GM19467 (cell line): ENCODE results near the gene KLHL22.
"Not testable (repeated sequence)": the region's sequence is repeated elsewhere in the genome, so short reads cannot be mapped to it uniquely, and the experiment has no call there.

Source experiments
- ATAC-seq: cut with Tn5 transposase; IDR thresholded peaks from one replicate; pipeline ENCODE4 v1.9.1; 2021; ENCODE audit warnings: mild to moderate bottlenecking, moderate library complexity; ENCODE audit not compliant: unreplicated experiment

Gene KLHL22

DNA sequence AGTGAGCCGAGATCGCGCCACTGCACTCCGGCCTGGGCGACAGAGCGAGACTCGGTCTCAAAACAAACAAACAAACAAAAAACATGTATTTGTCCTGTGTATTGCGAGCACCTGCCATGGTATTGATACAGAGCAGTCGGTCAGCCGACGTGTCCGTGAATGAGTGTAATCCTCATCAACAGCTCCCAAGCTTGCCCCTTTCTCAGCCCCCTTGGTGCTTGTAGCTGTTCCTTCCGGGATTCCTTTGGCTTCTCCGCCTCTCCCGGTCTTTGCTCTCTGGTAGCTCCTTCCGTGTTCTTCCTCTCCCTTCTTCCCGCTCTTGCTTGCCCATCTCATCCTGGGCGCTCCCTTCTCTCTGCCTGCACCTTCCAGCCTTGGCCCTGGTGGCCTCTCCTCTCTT, 90.7 kb downstream of the KLHL22 start:
- ATAC-seq: no peak

GRCh38 chr22:20403779-20404140, 91.8 kb downstream of the KLHL22 start:
- no peak for ATAC-seq

GRCh38 chr22:20402960-20403778, 92.4 kb downstream of the KLHL22 start:
- no peak for ATAC-seq

- ATAC-seq: no peak
These were observed 94.1 kb downstream of the KLHL22 start for GRCh38 chr22:20401376-20402014.

DNA sequence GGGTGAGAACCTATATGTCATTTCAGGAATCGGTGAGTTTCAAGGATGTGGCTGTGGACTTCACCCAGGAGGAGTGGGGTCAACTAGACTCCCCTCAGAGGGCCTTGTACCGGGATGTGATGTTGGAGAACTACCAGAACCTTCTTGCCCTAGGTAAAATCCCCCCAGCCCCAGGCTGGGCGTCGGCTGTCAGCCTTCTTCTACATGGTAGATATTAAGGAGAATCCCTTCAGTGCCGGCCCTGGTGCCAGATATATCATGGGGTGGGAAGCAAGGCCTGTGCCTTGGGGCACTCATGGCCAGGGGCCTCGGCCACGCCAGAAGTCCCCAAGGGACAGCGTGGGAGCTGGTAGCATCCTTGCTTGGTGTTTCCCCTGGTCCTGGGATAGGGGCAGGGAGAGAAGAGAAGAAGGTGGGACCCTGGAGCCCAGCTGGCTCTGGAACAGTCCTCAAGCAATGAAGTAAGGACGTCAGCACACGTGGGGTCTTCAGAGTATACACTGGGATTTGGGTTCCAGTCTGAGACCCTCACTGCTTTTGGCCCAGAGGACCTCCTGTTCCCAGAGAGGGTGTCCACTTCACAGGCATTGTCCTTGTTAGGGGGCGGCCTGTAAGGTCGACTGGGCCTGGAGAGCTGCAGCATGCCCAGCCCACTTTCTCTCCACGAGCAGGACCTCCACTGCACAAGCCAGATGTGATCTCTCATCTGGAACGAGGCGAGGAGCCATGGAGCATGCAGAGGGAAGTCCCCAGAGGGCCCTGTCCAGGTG, 94.8 kb downstream of the KLHL22 start:
- ATAC-seq: no peak

DNA sequence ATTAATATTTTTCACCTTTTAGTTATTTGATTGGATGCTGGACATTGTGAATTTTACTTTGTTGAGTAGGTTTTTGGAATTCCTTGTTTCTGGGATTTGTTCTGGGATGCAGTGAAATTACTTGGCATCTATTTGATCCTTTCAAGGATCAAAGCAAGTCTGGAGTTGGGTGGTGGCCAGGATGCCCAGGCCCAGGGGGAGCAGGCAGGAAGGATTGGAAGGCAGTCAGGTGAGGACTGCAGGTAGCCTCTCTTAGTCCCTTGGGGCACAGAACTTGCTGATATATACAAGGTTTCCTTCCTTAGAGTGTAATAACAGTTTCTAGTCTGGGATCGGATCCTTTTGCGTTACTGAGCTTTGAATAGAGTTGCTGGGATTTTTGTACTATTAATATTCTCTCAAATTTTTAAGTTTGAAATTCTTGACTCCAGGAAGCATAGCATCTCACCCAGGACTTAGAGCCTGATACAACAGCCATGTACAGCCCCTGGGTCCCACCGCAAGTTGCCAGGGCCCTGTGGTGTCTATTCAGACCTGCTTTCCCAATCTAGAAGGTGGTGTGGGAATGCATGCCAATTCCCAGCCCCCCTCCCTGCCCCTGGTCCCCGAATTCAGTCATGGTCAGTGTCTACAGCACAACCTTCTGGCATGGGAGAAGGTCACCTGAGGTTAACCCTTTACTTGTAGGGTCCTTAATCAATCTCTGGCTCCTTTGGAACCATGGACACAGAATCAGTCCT, 95.6 kb downstream of the KLHL22 start:
- no peak for ATAC-seq

- no peak for ATAC-seq
These were observed 97.2 kb downstream of the KLHL22 start for GRCh38 chr22:20398420-20398819.

DNA sequence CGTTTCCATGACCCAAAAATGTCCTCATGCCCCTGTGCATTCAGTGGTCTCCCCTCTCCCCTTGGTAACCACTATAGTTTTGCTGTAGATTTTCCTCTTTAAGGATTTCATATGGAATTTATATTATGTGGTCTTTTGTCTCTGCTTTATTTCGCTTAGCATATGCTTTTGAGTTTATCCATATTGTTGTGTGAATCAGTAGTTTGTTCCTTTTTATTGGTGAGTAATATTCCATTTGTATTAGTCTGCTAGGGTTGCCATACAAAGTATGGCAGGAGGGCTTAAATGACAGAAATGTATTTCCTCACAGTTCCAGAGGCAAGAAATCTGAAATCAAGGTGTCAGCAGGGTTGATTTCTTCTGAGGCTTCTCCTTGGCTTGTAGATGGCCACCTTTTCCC, 98.1 kb downstream of the KLHL22 start:
- no peak for ATAC-seq

DNA sequence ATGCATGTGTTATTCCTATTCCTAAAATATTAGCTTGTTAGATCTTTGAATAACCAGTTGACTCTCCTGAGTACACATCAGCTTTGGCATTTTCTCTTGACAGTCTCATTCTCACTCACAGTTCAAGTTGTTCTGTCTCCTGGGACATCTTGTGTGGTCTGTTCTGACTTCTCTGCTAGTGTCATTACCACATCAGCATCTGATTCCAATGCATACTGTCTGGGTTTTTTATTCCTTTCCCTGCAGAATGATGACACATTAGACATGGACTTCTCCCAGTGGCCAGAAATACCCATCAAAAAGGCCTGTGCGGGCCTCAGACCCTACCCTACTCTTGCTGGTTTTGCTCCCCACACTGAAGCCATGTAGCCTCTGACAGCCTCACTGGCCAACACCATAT, 99.0 kb downstream of the KLHL22 start:
- no peak for ATAC-seq

- ATAC-seq: no peak
These were observed 99.7 kb downstream of the KLHL22 start for GRCh38 chr22:20395907-20396287.

DNA sequence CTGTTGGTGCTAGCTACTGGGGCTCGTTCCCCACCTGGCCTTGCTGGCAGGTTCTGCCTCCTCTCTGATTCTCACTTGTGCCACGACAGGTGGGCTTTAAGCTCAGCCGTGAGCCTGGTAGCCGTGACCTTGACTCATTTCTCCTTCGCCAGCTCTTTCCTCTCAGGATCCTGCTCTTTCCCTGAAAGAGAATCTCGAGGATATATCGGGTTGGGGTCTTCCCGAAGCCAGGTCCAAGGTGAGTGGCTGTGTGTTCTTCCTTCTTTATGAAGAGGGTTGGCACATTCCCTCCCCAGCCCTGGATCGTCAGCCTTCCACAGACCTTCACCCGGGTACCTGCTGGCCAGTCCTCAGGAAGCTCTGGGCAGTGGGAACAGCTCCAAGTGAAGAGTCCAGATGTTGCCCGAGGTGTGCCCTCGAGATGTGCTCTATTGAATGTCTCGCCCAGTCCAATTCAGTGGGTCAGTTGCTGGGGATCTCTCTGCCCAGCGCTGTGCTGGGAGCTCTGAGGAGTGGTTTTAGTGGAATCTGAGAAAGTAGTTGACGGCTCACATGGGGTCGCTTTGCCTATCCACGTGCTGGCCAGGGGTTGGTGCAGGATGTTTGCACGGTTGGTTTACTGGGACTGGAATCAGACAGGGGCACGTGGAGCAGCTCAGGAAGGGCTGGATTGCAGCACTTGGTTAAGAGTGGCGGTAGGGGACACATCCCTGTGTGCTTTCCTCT, 100.3 kb downstream of the KLHL22 start:
- no peak for ATAC-seq

- peak; percentile 77 for ATAC-seq
These were observed 101.7 kb downstream of the KLHL22 start, which contains the start of gene ZNF74 for GRCh38 chr22:20393705-20394476. Gene ZNF74, plus strand, starts transcription at chr22:20394151. Its CDS starts 478 bp downstream, at chr22:20394629.

DNA sequence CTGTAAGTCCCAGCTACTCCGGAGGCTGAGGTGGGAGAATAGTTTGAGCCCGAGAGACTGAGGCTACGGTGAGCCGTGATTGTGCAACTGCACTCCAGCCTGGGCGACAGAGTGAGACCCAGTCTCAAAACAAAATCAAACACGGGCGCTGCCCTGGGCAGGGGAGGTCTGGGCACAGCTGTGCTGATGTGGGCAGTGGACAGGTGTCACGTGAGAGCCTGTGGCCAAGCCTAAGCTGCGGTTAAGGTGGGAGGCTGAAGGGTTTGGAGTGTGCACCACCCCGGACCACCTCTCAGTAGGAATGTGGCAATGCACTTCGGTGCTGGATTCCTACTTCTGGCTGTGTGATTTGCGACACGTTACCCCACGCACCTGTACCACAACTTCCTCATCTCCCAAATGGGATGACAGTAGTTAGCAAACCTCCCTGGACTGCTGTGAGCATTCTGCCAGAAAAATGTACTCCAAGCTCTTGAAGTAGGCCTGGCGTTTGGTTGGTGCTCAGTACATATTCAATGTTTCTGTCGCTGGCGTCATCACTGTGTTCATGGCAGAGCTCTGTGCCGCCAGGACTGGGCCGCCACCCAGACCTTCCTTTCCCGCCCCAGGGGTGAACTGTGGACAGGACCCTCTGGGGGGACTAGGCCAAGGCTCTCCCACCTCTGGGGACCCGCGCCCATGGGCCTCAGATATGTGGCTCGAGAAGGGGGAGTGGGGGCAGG, 102.5 kb downstream of the KLHL22 start:
- no peak for ATAC-seq

GRCh38 chr22:20392365-20392881, 103.2 kb downstream of the KLHL22 start:
- not testable (repeated sequence) for ATAC-seq
